RWPE2 (cell line): ENCODE results near the gene PUM2.

Experiments used
- ATAC-seq: fragments of 200-7000 bp; cut with Tn5 transposase; 3 replicates; pipeline ENCODE4 v1.9.1; 2021; ENCODE audit warnings: low read depth
- DNase-seq: peaks from one replicate; pipeline ENCODE4 v3.0.0-alpha.2; 2020; ENCODE audit warnings: low spot score
- H3K27ac ChIP-seq: fragments of 450-650 bp; 2 replicates; pipeline ENCODE4 v1.5.1; 2017; ENCODE audit warnings: mild to moderate bottlenecking; ENCODE audit not compliant: poor library complexity, severe bottlenecking
- H3K27me3 ChIP-seq: fragments of 250-450 bp; sonication (Bioruptor Pico); 2 replicates; pipeline ENCODE4 v1.5.1; 2021; ENCODE audit warnings: mild to moderate bottlenecking, moderate library complexity; ENCODE audit not compliant: insufficient read depth, poor library complexity, severe bottlenecking
- H3K36me3 ChIP-seq: fragments of 250-450 bp; sonication (Bioruptor Pico); 2 replicates; pipeline ENCODE4 v1.5.1; 2020; ENCODE audit warnings: low read depth, mild to moderate bottlenecking, moderate library complexity
- H3K4me1 ChIP-seq: fragments of 250-450 bp; sonication (Bioruptor Pico); 2 replicates; pipeline ENCODE4 v1.5.1; 2021; ENCODE audit warnings: mild to moderate bottlenecking, moderate library complexity; ENCODE audit not compliant: insufficient read depth, poor library complexity, severe bottlenecking
- H3K4me3 ChIP-seq: fragments of 250-450 bp; sonication (Bioruptor Pico); 2 replicates; pipeline ENCODE4 v1.5.1; 2021; ENCODE audit warnings: mild to moderate bottlenecking, moderate library complexity; ENCODE audit not compliant: severe bottlenecking
- H3K9me3 ChIP-seq: fragments of 250-450 bp; sonication (Bioruptor Pico); 2 replicates; pipeline ENCODE4 v1.5.1; 2021; ENCODE audit warnings: mild to moderate bottlenecking, moderate library complexity; ENCODE audit not compliant: severe bottlenecking
- TF ChIP-seq, protein P1 (sequence below): fragments of 450-650 bp; IDR thresholded peaks from one replicate; pipeline ENCODE4 v1.5.1; 2017; ENCODE audit warnings: mild to moderate bottlenecking, moderate library complexity; ENCODE audit not compliant: poor library complexity, severe bottlenecking

PUM2 gene

DNA sequence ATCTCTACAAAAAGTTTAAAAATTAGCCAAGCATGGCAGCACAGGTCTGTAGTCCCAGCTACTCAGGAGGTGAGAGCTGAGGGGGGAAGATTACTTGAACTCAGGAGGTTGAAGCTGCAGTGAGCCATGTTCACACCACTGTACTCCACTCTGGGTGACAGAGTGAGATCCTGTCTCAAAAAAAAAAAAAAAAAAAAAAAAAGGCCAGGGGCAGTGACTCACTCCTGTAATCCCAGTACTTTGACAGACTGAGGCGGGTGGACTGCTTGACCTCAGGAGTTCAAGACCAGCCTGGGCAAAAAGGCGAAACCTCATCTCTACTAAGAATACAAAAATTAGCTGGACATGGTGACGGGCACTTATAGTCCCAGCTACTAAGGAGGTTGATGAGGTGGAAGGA, 37.0 kb downstream of the PUM2 start:
- Histone ChIP-seq H3K27ac (no peak overlapping the region), H3K36me3 (peaks cover 95% of the 10 kb centered on the region), H3K9me3 (no peaks in the 10 kb centered on the region), H3K27me3 (no peaks in the 10 kb centered on the region), H3K4me3 (no peak overlapping the region), H3K4me1 (peaks cover 6% of the 10 kb centered on the region)
- TF ChIP-seq, protein P1, sequence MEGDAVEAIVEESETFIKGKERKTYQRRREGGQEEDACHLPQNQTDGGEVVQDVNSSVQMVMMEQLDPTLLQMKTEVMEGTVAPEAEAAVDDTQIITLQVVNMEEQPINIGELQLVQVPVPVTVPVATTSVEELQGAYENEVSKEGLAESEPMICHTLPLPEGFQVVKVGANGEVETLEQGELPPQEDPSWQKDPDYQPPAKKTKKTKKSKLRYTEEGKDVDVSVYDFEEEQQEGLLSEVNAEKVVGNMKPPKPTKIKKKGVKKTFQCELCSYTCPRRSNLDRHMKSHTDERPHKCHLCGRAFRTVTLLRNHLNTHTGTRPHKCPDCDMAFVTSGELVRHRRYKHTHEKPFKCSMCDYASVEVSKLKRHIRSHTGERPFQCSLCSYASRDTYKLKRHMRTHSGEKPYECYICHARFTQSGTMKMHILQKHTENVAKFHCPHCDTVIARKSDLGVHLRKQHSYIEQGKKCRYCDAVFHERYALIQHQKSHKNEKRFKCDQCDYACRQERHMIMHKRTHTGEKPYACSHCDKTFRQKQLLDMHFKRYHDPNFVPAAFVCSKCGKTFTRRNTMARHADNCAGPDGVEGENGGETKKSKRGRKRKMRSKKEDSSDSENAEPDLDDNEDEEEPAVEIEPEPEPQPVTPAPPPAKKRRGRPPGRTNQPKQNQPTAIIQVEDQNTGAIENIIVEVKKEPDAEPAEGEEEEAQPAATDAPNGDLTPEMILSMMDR, result no peak
- ATAC-seq (no peak), DNase-seq (no peak)

DNA sequence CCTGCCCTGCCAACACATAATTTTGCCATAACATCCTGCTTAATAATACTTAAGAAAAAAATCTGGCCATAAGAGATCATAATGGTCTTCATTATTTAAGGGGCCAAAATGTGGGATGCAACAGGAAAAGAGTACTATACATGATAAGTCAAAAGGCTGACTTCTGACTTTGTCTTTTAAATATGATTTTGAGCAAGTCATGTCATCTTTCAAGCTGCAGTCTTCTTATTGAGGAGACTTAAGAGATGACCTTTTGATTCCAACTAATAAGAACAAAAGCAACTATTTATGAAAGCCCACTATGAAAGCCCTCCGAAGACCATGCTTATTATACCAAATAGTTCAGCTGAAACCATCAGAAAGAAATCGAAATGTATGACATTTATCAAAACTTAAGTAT, 41.6 kb downstream of the PUM2 start:
- no peak for ATAC-seq
- no peak for DNase-seq
- H3K9me3 ChIP-seq, result no peaks in the 10 kb centered on the region
- TF ChIP-seq, protein P1, result no peak
- peaks cover 11% of the 10 kb centered on the region for H3K4me1 ChIP-seq
- no peaks in the 10 kb centered on the region for H3K27me3 ChIP-seq
- no peak overlapping the region for H3K4me3 ChIP-seq
- H3K27ac ChIP-seq, result no peak overlapping the region
- H3K36me3 ChIP-seq, result peaks cover 96% of the 10 kb centered on the region

DNA sequence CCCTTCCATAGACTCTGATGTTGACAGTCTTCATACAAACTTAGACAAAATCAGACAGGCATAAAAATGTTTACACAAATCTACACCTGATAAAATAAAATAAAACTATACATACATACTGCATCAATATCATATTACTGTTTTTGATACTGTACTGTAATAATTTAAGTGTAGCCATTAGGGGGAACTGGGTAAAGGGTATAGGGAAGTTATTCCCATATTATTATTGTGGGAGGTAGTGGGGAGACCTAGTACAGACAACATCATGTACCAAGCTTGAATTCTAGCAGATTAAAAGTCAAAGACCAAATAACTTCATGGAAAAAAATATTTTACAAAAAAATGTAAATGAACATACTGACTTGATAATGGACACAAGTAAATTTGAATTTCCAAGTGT, 43.3 kb downstream of the PUM2 start:
- no peak overlapping the region for H3K4me3 ChIP-seq
- TF ChIP-seq, protein P1, result no peak
- no peaks in the 10 kb centered on the region for H3K9me3 ChIP-seq
- no peak for ATAC-seq
- H3K27ac ChIP-seq, result no peak overlapping the region
- no peaks in the 10 kb centered on the region for H3K27me3 ChIP-seq
- DNase-seq, result no peak
- peaks cover 14% of the 10 kb centered on the region for H3K4me1 ChIP-seq
- H3K36me3 ChIP-seq, result peaks cover 95% of the 10 kb centered on the region

DNA sequence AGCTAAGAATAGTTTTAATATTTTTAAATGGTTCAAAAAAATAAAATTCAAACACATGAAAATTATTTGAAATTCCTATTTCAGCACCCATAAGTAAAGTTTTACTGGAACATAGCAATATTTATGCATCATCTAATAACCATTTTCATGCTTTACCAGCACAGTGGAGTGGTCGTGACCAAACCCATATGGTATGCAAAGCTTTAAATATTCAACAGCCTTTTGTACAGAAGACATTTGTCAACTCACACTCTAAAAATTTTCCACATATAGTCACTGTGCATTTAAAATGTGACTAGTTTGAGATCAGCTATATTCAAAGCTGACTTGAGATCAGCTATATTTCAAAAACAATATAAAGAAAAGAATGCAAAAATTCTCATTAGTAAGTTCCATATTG, 46.2 kb downstream of the PUM2 start:
- no peak overlapping the region for H3K4me3 ChIP-seq
- no peaks in the 10 kb centered on the region for H3K9me3 ChIP-seq
- ATAC-seq, result peak; percentile 74; the same call in 2 of the 3 replicates
- H3K27me3 ChIP-seq, result no peaks in the 10 kb centered on the region
- H3K4me1 ChIP-seq, result peaks cover 14% of the 10 kb centered on the region
- peaks cover 95% of the 10 kb centered on the region for H3K36me3 ChIP-seq
- peak overlapping the region; percentile 34 for H3K27ac ChIP-seq
- no peak for DNase-seq
- TF ChIP-seq, protein P1, result no peak

DNA sequence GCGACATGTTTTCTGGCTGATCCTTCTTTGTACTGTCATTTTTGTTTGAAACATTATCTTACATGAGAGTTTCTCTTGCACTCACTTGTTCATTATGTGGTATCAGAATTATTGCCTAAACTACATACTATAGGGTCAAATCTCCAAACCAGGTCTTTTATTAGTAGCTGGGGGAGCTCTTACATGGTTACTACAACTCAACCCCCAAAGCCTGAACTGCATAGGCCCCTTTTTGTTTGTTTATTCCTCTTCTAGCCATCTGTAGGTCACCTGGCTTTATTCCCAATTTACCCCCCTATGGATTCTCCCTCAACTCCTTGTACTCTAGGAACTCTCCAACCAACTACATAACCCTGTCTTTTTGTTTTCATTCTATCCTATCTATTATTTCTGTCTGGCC, 46.7 kb downstream of the PUM2 start:
- Histone ChIP-seq H3K27me3 (no peaks in the 10 kb centered on the region), H3K4me3 (no peak overlapping the region), H3K9me3 (no peaks in the 10 kb centered on the region), H3K27ac (peak overlapping the region; percentile 34), H3K4me1 (peaks cover 14% of the 10 kb centered on the region), H3K36me3 (peaks cover 93% of the 10 kb centered on the region)
- TF ChIP-seq, protein P1, result no peak
- DNase-seq (no peak), ATAC-seq (no peak)
